ENCODE data around the gene KNSTRN. TPM values are rescaled to one million over a fixed set of nuclear protein-coding genes. Genes with fewer than 3 reads are reported as not detected.

The KNSTRN gene, protein sequence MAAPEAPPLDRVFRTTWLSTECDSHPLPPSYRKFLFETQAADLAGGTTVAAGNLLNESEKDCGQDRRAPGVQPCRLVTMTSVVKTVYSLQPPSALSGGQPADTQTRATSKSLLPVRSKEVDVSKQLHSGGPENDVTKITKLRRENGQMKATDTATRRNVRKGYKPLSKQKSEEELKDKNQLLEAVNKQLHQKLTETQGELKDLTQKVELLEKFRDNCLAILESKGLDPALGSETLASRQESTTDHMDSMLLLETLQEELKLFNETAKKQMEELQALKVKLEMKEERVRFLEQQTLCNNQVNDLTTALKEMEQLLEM
- 23.2 and 30.0 TPM in 2 replicates for total RNA-seq

GRCh38 chr15:40382580-40383456 is at the start of gene KNSTRN:
KNSTRN (plus strand) TSS chr15:40382721; CDS start chr15:40382836, 115 bp downstream.
- TF ChIP-seq, protein P1, sequence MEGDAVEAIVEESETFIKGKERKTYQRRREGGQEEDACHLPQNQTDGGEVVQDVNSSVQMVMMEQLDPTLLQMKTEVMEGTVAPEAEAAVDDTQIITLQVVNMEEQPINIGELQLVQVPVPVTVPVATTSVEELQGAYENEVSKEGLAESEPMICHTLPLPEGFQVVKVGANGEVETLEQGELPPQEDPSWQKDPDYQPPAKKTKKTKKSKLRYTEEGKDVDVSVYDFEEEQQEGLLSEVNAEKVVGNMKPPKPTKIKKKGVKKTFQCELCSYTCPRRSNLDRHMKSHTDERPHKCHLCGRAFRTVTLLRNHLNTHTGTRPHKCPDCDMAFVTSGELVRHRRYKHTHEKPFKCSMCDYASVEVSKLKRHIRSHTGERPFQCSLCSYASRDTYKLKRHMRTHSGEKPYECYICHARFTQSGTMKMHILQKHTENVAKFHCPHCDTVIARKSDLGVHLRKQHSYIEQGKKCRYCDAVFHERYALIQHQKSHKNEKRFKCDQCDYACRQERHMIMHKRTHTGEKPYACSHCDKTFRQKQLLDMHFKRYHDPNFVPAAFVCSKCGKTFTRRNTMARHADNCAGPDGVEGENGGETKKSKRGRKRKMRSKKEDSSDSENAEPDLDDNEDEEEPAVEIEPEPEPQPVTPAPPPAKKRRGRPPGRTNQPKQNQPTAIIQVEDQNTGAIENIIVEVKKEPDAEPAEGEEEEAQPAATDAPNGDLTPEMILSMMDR (IDR thresholded peaks at IDR 0.05; ENCODE audit: insufficient read depth, low read length, poor library complexity, severe bottlenecking): no peak
- Histone ChIP-seq H3K27me3 (ENCODE audit: control insufficient read depth, insufficient read depth, low read length) (no peaks in the 10 kb centered on the region), H3K4me3 (ENCODE audit: low read depth, low read length) (peak within 1 kb of the TSS; percentile 98), H3K36me3 (ENCODE audit: control insufficient read depth, insufficient read depth, low read length) (peaks cover 3% of the 10 kb centered on the region)
- DNase-seq (ENCODE audit: low read depth): peak; percentile 69

DNA sequence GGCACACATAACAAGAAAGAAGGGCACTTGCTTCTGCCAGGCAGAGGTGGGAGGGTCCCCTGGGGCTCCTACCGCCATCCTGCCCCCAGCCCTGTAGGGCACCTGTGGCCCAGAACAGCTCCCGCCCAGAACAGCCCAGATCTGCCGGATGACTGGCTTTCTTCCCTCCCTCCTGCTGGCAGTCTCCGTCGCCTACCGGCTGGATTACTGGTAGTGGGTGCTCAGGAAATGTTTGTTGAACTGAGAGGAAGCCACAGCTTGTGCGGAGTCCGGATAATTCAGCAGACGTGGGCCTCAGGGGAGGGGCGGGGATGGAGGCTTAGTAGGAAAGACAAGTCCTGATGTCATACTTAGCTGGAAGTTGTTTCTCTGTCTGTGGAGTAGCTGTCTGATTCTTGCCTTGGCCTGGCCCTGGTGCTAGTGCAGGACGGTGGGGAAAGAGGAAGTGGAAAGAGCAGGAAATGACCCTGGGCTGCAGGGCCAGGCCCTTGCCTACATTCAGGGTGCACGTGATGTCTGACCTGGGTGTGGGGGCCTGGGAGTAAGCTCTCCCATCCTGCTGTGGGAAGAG is 48.5 kb upstream of the KNSTRN start:
- Histone ChIP-seq H3K36me3 (ENCODE audit: control insufficient read depth, insufficient read depth, low read length) (peaks cover 3% of the 10 kb centered on the region), H3K4me3 (ENCODE audit: low read depth, low read length) (no peak overlapping the region), H3K27me3 (ENCODE audit: control insufficient read depth, insufficient read depth, low read length) (no peaks in the 10 kb centered on the region)
- DNase-seq (ENCODE audit: low read depth): no peak
- TF ChIP-seq, protein P1 (IDR thresholded peaks at IDR 0.05; ENCODE audit: insufficient read depth, low read length, poor library complexity, severe bottlenecking): no peak

GRCh38 chr15:40334541-40334940 is 48.0 kb upstream of the KNSTRN start:
- H3K36me3 ChIP-seq (ENCODE audit: control insufficient read depth, insufficient read depth, low read length): peaks cover 3% of the 10 kb centered on the region
- no peak for DNase-seq (ENCODE audit: low read depth)
- no peak overlapping the region for H3K4me3 ChIP-seq (ENCODE audit: low read depth, low read length)
- TF ChIP-seq, protein P1 (IDR thresholded peaks at IDR 0.05; ENCODE audit: insufficient read depth, low read length, poor library complexity, severe bottlenecking): no peak
- H3K27me3 ChIP-seq (ENCODE audit: control insufficient read depth, insufficient read depth, low read length): no peaks in the 10 kb centered on the region

DNA sequence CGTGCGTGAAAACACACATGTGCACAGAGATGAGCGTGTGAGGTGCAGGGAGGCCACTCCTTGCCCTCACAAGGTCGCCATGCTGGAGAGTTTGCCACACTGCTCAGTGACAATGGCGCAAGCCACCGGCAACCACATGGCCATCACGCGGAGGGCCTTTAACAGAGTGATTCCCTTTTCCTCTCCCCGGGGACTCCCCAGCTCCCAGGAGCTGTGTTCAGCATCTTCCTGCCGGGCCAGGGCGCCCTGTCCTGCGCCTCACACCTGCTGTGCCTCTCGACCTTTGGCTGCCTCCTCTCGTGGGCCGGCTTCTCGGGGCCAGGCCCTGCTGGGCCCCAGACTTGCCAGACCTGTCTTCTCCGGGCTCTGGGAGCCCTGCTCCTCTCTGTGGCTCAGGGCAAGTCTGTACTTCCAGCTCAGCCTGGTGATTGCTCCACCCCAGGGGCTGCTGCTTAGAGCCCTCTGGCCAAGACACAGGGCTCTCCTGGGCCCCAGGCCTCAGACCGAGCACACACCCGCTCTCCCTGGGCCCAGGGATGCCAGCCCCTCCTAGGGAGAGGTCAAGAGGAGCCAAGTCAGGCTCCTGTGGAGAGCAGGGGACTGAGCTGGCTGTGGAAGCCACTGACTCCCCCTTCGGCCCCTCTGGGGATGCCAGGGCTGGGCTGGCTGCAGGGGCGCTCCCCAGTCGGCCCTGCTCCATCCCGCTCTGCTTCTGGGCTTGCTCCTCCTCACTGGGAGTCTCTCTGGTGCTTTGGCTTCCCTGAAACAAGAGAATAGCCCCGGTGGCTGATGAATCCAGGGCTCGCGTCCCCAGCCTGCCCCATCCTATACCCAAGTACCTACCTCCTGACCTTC is 47.4 kb upstream of the KNSTRN start:
- peaks cover 3% of the 10 kb centered on the region for H3K36me3 ChIP-seq (ENCODE audit: control insufficient read depth, insufficient read depth, low read length)
- H3K27me3 ChIP-seq (ENCODE audit: control insufficient read depth, insufficient read depth, low read length): no peaks in the 10 kb centered on the region
- DNase-seq (ENCODE audit: low read depth): no peak
- no peak overlapping the region for H3K4me3 ChIP-seq (ENCODE audit: low read depth, low read length)
- TF ChIP-seq, protein P1 (IDR thresholded peaks at IDR 0.05; ENCODE audit: insufficient read depth, low read length, poor library complexity, severe bottlenecking): no peak

GRCh38 chr15:40335938-40336743 is 46.4 kb upstream of the KNSTRN start:
- no peak for DNase-seq (ENCODE audit: low read depth)
- Histone ChIP-seq H3K4me3 (ENCODE audit: low read depth, low read length) (no peak overlapping the region), H3K27me3 (ENCODE audit: control insufficient read depth, insufficient read depth, low read length) (no peaks in the 10 kb centered on the region), H3K36me3 (ENCODE audit: control insufficient read depth, insufficient read depth, low read length) (peaks cover 3% of the 10 kb centered on the region)
- TF ChIP-seq, protein P1 (IDR thresholded peaks at IDR 0.05; ENCODE audit: insufficient read depth, low read length, poor library complexity, severe bottlenecking): no peak

Data from kidney epithelial cell (primary cell).